GM19397 (cell line): Measurements from ENCODE around the gene EPS15.
"Not testable (repeated sequence)": the region's sequence is repeated elsewhere in the genome, so short reads cannot be mapped to it uniquely, and the experiment has no call there.

Source experiments
- ATAC-seq: cut with Tn5 transposase; IDR thresholded peaks from one replicate; pipeline ENCODE4 v1.9.1; 2021; ENCODE audit warnings: mild to moderate bottlenecking, moderate library complexity; ENCODE audit not compliant: unreplicated experiment

The EPS15 gene

GRCh38 chr1:51343624-51344023 lies 175.4 kb downstream of the EPS15 start:
- no peak for ATAC-seq

- no peak for ATAC-seq
These were observed 176.4 kb downstream of the EPS15 start for GRCh38 chr1:51342591-51343206.

- ATAC-seq, result no peak
These were observed 177.1 kb downstream of the EPS15 start for GRCh38 chr1:51341876-51342496.

GRCh38 chr1:51340380-51340779 lies 178.7 kb downstream of the EPS15 start:
- ATAC-seq, result no peak

GRCh38 chr1:51336711-51337110 lies 182.4 kb downstream of the EPS15 start:
- no peak for ATAC-seq

- ATAC-seq, result no peak
These were observed 183.1 kb downstream of the EPS15 start for GRCh38 chr1:51336004-51336403.

- ATAC-seq, result no peak
These were observed 187.6 kb downstream of the EPS15 start for GRCh38 chr1:51331206-51332100.

GRCh38 chr1:51330331-51331201 lies 188.5 kb downstream of the EPS15 start, which contains the start of gene TTC39A:
Gene TTC39A (minus strand): TSS chr1:51330562. CDS start chr1:51330477, 85 bp downstream.
- ATAC-seq, result no peak

- ATAC-seq, result no peak
These were observed 189.4 kb downstream of the EPS15 start for GRCh38 chr1:51329443-51330325.

GRCh38 chr1:51328926-51329325 lies 190.1 kb downstream of the EPS15 start:
- ATAC-seq, result no peak

- ATAC-seq, result no peak
These were observed 190.8 kb downstream of the EPS15 start for GRCh38 chr1:51328279-51328678.

GRCh38 chr1:51327386-51327785 lies 191.7 kb downstream of the EPS15 start:
- ATAC-seq, result no peak

GRCh38 chr1:51326839-51327238 lies 192.2 kb downstream of the EPS15 start:
- no peak for ATAC-seq

GRCh38 chr1:51325878-51326755 lies 192.9 kb downstream of the EPS15 start:
- no peak for ATAC-seq

GRCh38 chr1:51325391-51325790 lies 193.7 kb downstream of the EPS15 start:
- ATAC-seq, result no peak

- not testable (repeated sequence) for ATAC-seq
These were observed 194.1 kb downstream of the EPS15 start for GRCh38 chr1:51325011-51325385.

- no peak for ATAC-seq
These were observed 194.6 kb downstream of the EPS15 start for GRCh38 chr1:51324251-51325010.

GRCh38 chr1:51323778-51324177 lies 195.3 kb downstream of the EPS15 start:
- ATAC-seq, result no peak
